Cardiac muscle cell (in vitro differentiated cells and primary cell): ENCODE results near the gene GSK3A. TPM values are rescaled to one million over a fixed set of nuclear protein-coding genes. Genes with fewer than 3 reads are reported as not detected.

Experiments used
- DNase-seq, 2 donors: peaks; one replicate each; pipeline versions ENCODE4 v3.0.0 to v3.0.0-alpha.2; 2010 to 2017; ENCODE audit warnings: low read depth in 1 of 2, low spot score in 1 of 2
- H3K27ac ChIP-seq: fragments of 200-600 bp; sonication (generic); 2 replicates; pipeline ENCODE4 v1.5.1; 2016
- H3K27me3 ChIP-seq: fragments of 200-600 bp; sonication (generic); 2 replicates; pipeline ENCODE4 v1.6.0; 2016; ENCODE audit warnings: control low read depth
- H3K36me3 ChIP-seq: fragments of 200-600 bp; sonication (generic); 2 replicates; pipeline ENCODE4 v1.5.1; 2016; ENCODE audit warnings: control low read depth
- H3K4me1 ChIP-seq: fragments of 200-600 bp; sonication (generic); 2 replicates; pipeline ENCODE4 v1.8.1; 2017; ENCODE audit warnings: low read depth, mild to moderate bottlenecking, mixed run types
- H3K4me3 ChIP-seq: fragments of 200-600 bp; sonication (generic); 2 replicates; pipeline ENCODE4 v1.5.1; 2016; ENCODE audit warnings: mild to moderate bottlenecking
- H3K9me3 ChIP-seq: fragments of 200-600 bp; sonication (generic); 2 replicates; pipeline ENCODE4 v1.5.1; 2017; ENCODE audit warnings: low read depth, mild to moderate bottlenecking, control low read depth
- polyA plus RNA-seq: library from polyadenylated mRNA; unstranded; fragments of >200 nt; fragmentation: Nextera tagmentation; extraction: Ambion mirVana; gene quantifications from 2 replicates; pipeline ENCODE4 v1.2.1, GENCODE V29; 2016
- total RNA-seq: library from RNA; depleted of rRNA; stranded (reverse); fragments of >200 nt; gene quantifications from 2 replicates; pipeline ENCODE4 v1.2.3, GENCODE V29; 2016
- TF ChIP-seq, protein P1 (sequence below): IDR thresholded peaks from 2 replicates; pipeline ENCODE4 v1.5.1; 2012; ENCODE audit warnings: low read depth, mild to moderate bottlenecking, low read length

GSK3A gene
- total and polyA plus RNA-seq, 2 experiments from 2014 or later: 28.0 to 40.2 TPM

DNA sequence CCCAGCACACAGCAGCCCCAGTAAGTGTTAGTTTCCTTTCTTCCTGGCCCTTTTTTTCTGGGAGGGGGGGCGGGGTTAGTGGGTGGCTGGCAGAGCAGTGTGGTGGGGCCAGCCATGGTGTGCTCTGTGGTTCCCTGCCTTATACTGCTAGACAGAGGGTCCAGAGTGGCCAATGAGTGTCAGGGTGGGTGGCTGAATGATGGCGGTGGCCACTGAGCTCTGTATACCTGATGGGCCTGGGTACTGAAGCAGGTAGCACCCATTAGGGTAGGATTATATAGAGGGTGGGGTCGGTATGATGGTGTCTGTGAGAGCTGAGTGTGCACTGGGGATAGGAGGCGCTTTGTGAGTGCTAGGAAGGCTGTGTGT lies 40.4 kb upstream of the GSK3A start:
- Histone ChIP-seq H3K9me3 (no peaks in the 10 kb centered on the region), H3K36me3 (peaks cover 6% of the 10 kb centered on the region), H3K4me1 (peaks cover 46% of the 10 kb centered on the region), H3K27ac (peak overlapping the region; percentile 81), H3K27me3 (no peaks in the 10 kb centered on the region), H3K4me3 (no peak overlapping the region)
- no peak for DNase-seq
- TF ChIP-seq, protein P1, sequence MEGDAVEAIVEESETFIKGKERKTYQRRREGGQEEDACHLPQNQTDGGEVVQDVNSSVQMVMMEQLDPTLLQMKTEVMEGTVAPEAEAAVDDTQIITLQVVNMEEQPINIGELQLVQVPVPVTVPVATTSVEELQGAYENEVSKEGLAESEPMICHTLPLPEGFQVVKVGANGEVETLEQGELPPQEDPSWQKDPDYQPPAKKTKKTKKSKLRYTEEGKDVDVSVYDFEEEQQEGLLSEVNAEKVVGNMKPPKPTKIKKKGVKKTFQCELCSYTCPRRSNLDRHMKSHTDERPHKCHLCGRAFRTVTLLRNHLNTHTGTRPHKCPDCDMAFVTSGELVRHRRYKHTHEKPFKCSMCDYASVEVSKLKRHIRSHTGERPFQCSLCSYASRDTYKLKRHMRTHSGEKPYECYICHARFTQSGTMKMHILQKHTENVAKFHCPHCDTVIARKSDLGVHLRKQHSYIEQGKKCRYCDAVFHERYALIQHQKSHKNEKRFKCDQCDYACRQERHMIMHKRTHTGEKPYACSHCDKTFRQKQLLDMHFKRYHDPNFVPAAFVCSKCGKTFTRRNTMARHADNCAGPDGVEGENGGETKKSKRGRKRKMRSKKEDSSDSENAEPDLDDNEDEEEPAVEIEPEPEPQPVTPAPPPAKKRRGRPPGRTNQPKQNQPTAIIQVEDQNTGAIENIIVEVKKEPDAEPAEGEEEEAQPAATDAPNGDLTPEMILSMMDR: no peak

DNA sequence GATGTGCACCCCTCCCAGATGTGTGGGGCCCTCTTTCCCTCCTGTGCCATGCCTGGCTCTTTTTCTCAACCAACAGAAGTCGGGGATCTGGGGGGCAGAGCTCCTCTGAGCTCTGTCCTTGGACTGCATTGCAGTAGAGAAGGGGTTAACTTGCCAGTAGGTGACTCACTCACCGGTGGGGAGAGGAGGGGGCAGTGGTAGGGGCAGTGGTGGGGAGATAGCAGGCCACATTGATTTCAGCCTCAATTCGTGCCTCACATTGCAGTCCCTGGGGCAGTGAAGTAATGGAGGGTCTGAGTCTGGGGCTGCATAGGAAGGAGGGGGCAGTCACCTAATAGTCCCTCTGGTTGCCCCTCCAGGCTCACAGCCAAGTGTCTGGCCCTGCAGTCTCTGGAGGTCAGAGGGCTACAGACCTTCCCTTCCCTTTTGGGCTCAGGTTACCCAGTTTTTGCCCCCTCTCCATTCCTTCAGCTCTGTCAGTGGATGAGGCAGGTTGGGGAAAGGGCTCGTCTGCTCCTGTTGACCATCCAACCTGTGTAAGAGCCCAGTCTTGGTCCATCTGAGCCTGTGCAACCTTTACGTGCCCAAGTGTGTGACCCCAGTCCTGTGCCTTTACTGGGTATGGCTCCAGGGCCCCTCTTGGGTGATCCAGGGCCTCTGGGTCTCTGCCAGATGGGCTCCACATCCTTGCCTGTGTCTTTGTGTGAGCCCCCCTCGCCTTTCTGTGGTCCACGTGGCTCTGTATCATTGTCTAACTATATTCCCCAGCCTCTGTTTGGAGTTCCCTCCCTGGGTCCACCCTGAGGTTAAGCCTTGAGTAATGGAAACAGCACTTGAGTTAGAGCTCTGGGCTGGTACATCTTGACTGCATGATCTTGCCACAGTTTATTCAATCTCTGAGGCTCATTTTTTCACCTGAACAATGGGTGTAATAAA lies 39.7 kb upstream of the GSK3A start:
- H3K9me3 ChIP-seq: no peaks in the 10 kb centered on the region
- peaks cover 52% of the 10 kb centered on the region for H3K4me1 ChIP-seq
- H3K27me3 ChIP-seq: no peaks in the 10 kb centered on the region
- peak overlapping the region; percentile 91 for H3K4me3 ChIP-seq
- H3K27ac ChIP-seq: peak overlapping the region; percentile 81
- TF ChIP-seq, protein P1: no peak
- peaks cover under 1% of the 10 kb centered on the region for H3K36me3 ChIP-seq
- peak in 1 of 2 donors; percentile 56 for DNase-seq

DNA sequence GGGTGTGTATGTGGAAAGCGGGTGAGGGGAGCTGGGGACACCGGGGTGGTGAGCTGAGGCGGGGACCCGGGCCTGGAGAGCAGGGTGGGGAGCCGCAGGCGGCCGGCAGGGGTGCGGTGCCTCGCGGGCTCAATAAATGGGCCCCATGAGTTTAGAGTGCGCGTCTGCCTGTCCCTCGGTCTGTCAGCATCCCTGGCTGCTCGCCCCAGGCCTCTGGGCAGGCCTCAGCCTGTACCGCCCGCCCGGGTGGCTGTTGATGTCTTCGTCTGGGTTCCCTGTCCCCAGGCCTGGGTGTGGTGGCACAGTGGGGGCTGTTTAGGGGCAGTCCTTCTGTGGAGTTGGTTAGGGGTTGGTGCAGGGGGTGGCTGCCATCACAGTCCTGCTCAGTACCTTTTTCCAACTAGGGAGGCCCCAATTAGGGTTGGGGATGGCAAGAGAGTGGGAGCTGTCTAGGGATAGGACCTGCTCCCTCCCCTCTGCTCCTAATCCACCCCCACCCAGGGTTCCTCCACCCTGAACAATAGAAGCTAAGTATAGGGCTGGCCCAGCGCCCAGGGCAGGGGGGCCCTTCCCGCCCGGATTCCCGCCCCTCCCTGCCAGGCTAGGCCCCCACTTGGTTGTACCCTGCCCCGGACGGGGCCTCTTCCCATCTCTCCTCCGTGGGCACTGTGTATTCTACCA lies 38.9 kb upstream of the GSK3A start:
- no peaks in the 10 kb centered on the region for H3K27me3 ChIP-seq
- H3K27ac ChIP-seq: peak overlapping the region; percentile 81
- peak; percentile 30 to 47 for DNase-seq
- TF ChIP-seq, protein P1: no peak
- no peaks in the 10 kb centered on the region for H3K36me3 ChIP-seq
- peaks cover 52% of the 10 kb centered on the region for H3K4me1 ChIP-seq
- no peaks in the 10 kb centered on the region for H3K9me3 ChIP-seq
- peak overlapping the region; percentile 91 for H3K4me3 ChIP-seq

DNA sequence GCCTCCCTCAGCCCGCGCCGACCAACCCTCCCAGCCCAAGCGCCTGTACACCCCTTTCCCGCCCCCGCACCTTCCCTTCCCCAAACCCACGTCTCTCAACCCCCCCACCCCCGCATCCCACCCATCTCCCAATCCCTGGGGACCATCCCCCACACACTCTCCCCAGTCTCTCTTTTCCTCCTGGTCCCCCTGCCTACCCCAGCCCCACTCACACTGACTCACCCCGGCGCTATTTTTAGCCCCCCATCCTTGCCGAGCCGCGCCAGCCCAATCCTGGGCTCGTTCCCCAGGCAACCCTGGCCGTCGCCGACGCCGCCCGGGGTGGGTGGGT lies 38.4 kb upstream of the GSK3A start:
- DNase-seq: peak in 1 of 2 donors; percentile 67

More for the DNA sequence above, 38.4 kb upstream of the GSK3A start:
- TF ChIP-seq, protein P1: no peak
- Histone ChIP-seq H3K36me3 (no peaks in the 10 kb centered on the region), H3K9me3 (no peaks in the 10 kb centered on the region), H3K4me3 (peak overlapping the region; percentile 91), H3K4me1 (peaks cover 52% of the 10 kb centered on the region), H3K27ac (peak overlapping the region; percentile 81), H3K27me3 (no peaks in the 10 kb centered on the region)
